Measurements from ENCODE around the gene GAK.

GAK gene

DNA sequence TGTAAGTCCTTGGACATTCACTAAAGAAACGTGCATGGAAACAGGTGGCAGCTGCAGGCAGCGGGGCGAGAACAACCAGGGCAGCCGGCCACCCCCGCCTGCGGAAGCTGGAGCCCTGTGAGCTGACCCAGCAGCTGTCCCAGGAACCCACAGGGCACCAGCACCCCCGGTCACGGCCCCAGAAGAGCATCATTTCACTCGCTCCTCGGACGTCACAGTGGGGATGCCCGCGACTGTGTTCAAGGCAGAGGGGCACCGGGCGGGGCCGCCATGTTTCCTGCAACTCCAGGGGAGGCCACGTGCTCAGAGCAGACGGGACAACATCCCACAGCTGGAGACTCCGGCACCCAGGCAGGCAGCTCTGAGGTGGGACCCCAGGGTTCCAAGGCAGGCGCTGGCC lies 61.2 kb downstream of the GAK start:
- no peak for DNase-seq (ENCODE audit: low spot score)

GRCh38 chr4:869776-870175 lies 62.3 kb downstream of the GAK start:
- DNase-seq (ENCODE audit: low spot score), result no peak

GRCh38 chr4:868421-868820 lies 63.7 kb downstream of the GAK start:
- DNase-seq (ENCODE audit: low spot score), result no peak

- DNase-seq (ENCODE audit: low spot score), result no peak
These were observed 64.4 kb downstream of the GAK start for GRCh38 chr4:867526-868250.

DNA sequence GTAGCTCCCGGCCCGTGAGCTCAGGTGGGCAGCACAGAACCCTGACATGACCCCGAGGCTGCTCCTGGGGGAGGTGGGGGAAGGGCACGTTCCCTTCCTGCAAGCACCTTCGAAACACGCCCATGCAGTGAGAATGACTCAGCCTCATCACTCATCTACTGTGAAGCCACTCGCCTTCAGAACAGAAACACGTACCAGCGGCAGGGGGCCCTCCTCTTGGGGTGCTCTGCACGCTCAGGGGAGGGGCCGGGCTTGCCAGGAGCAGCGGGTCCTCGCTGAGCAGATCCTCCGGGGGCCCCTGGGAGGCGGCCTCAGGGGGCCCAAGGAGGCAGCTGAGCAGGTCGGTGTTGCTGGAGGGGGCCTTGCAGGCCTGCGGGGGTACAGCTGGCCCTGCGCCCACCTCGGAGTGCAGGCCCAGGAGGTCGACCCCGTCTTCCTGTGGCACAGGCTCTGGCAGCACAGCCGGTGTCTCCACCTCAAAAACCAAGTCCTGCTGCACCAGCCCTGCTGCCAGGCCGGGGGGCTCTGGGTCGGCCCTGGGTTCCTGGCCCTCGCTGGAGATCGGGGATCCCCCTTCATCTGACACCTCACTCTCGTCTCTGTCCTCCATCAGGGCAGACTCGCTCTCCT lies 65.2 kb downstream of the GAK start:
- DNase-seq (ENCODE audit: low spot score), result no peak

GRCh38 chr4:866068-866760 lies 65.9 kb downstream of the GAK start:
- no peak for DNase-seq (ENCODE audit: low spot score)

DNA sequence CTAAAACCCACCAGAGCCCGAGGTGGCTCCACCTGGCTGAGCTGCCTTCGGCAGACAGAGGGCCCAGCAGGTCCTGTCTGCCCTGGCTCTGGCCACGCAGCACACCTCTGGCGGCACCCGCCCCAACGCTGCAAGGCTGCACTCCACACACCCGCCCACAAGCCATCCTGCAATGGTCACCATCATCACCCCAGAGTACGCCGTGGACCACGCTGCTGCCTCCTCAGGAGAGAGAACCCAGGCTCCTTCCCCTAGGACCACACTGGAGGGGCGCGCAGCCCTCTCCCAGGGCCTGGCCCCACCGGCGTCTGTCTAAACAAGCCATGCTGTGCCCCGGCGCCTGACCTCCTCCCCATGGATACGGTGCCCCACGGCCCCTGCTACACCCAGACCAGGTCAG lies 66.5 kb downstream of the GAK start:
- DNase-seq (ENCODE audit: low spot score), result no peak

- DNase-seq (ENCODE audit: low spot score), result no peak
These were observed 67.0 kb downstream of the GAK start for GRCh38 chr4:865121-865465.

GRCh38 chr4:864456-865120 lies 67.5 kb downstream of the GAK start:
- no peak for DNase-seq (ENCODE audit: low spot score)

GRCh38 chr4:860561-860960 lies 71.6 kb downstream of the GAK start:
- DNase-seq (ENCODE audit: low spot score), result no peak

DNA sequence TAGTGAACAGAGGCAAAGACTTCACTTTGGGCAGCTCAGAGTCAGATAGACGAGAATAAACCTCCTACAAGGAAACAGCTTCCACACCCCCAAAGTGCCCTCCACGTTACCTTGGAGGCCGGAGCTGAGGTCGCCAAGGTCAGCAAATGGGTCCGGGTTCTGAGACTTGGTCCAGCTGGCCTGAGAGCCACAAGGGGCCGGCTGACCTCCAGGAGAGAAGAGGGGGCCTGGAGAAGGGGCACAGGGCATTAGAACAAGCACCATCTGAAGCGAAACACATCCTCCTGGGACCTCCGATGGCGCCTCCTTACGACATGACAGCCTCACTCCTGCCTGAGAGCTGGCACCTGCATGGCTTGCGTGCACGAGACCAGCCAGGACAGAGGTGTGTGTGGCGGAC lies 72.6 kb downstream of the GAK start:
- no peak for DNase-seq (ENCODE audit: low spot score)

DNA sequence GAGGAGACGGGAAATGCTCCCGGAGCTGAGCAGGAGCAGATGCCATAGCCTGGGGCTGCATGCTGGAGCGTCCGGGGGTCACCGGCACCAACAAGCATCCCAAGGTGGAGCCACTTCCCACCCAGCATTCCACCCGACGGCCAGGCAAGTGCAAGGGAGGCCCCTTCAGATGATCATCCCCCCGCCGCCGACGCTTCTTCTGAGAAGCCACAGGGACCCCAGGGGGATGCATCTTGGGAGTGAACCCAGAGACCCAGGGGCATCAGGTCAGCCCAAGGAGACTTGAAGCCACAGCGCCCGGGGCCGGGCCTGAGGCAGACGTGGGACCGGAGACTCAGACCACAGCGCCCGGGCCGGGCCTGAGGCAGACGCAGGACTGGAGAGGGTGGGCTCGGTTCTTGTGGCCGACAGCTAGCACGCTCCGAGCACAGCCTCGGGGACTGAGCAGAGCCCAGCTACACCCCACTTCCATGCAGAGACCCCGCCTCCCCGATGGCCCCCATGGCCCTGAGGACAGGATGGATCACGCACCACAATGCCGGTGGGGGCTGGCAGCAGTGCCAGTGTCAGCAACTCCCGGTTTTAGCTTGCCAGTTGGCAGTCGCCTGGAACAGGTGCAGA lies 73.2 kb downstream of the GAK start:
- DNase-seq (ENCODE audit: low spot score), result no peak

- no peak for DNase-seq (ENCODE audit: low spot score)
These were observed 74.1 kb downstream of the GAK start for GRCh38 chr4:858041-858481.

GRCh38 chr4:857461-857860 lies 74.7 kb downstream of the GAK start:
- DNase-seq (ENCODE audit: low spot score), result no peak

GRCh38 chr4:856225-856901 lies 75.8 kb downstream of the GAK start:
- DNase-seq (ENCODE audit: low spot score), result no peak

- DNase-seq (ENCODE audit: low spot score), result no peak
These were observed 76.3 kb downstream of the GAK start for GRCh38 chr4:855880-856224.

GRCh38 chr4:854356-854755 lies 77.8 kb downstream of the GAK start:
- no peak for DNase-seq (ENCODE audit: low spot score)

DNA sequence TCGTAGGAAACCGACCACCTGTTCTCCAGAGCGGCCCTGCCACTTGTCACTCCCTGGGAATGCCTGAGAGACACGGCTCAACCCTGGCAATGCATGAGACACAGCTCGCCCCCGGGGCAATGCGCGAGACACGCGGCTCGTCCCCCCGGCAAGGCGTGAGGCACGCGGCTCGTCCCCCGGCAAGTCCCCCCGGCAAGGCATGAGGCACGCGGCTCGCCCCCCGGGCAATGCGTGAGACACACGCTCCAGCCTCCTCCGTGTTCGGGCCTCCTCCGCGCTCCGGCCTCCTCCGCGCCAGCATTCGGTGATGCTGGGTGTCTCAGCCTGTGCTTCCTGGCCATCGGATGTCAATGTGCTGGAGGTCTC lies 78.7 kb downstream of the GAK start:
- DNase-seq (ENCODE audit: low spot score), result no peak

- DNase-seq (ENCODE audit: low spot score), result no peak
These were observed 80.2 kb downstream of the GAK start for GRCh38 chr4:851701-852430.

GRCh38 chr4:850323-850945 lies 81.7 kb downstream of the GAK start:
- no peak for DNase-seq (ENCODE audit: low spot score)

All from GM03348 (cell line).